Prostate gland (tissue), 2 donors: ENCODE data around the gene ZNF594. TPM values are rescaled to one million over a fixed set of nuclear protein-coding genes. Genes with fewer than 3 reads are reported as not detected.

Experiments used
- DNase-seq: peaks from one replicate; pipeline ENCODE4 v3.0.0-alpha.2; 2019; ENCODE audit warnings: low spot score
- H3K27ac ChIP-seq, 2 donors: fragments of 200-600 bp; sonication (generic); 2 replicates each; pipeline ENCODE4 v1.5.1; 2017 to 2019
- H3K27me3 ChIP-seq: fragments of 200-600 bp; sonication (generic); replicated peaks from 2 replicates; pipeline ENCODE4 v1.5.1; 2019; ENCODE audit not compliant: insufficient read depth
- H3K36me3 ChIP-seq, 2 donors: fragments of 200-600 bp; sonication (generic); 1 replicate in 1 of 2; 2 replicates in 1 of 2; pipeline versions ENCODE4 v1.5.1 to v1.8.1; 2017 to 2019
- H3K4me1 ChIP-seq: fragments of 200-600 bp; sonication (generic); replicated peaks from 2 replicates; pipeline ENCODE4 v1.5.1; 2019
- H3K4me3 ChIP-seq, 2 donors: fragments of 200-600 bp; sonication (generic); 2 replicates each; pipeline ENCODE4 v1.5.1; 2017 to 2019
- H3K9me3 ChIP-seq: fragments of 200-600 bp; sonication (generic); 2 replicates; pipeline ENCODE4 v1.5.1; 2017
- POLR2A ChIP-seq: fragments of 450-650 bp; IDR thresholded peaks from one replicate; pipeline ENCODE4 v1.6.1; 2016; ENCODE audit warnings: antibody characterized with exemption, mild to moderate bottlenecking
- POLR2AphosphoS5 ChIP-seq: sonication (generic); formaldehyde crosslinking; IDR thresholded peaks from one replicate; pipeline ENCODE4 v1.6.1; 2017; ENCODE audit warnings: antibody characterized with exemption
- WGBS: methylation state at CpG from one replicate; pipeline ENCODE4 v1.1.5; 2018; 5-methylcytosine and 5-hydroxymethylcytosine counted together
- intact Hi-C: fragments of 100-400 bp; cut with DNase I; formaldehyde crosslinking; loops from one replicate; pipeline ENCODE4 v1.14.2; 2022
- total RNA-seq, 2 donors: library from RNA; depleted of rRNA; stranded (reverse); fragments of >200 nt; gene quantifications; one replicate each; pipeline ENCODE4 v1.1.0, GENCODE V29; 2016
- TF ChIP-seq, protein P1 (sequence below), 4 experiments: fragments of 200-600 bp in 2 of 4; fragments of 450-650 bp in 2 of 4; sonication (generic) in 2 of 4; IDR thresholded peaks; 1 replicate in 3 of 4; 2 replicates in 1 of 4; pipeline ENCODE4 v1.5.1; 2016 to 2019; ENCODE audit warnings: antibody characterized with exemption in 4 of 4, mild to moderate bottlenecking in 2 of 4, moderate library complexity in 2 of 4

The ZNF594 gene
- total RNA-seq, 2 donors from 2014 or later, result 20.3 to 33.2 TPM

DNA sequence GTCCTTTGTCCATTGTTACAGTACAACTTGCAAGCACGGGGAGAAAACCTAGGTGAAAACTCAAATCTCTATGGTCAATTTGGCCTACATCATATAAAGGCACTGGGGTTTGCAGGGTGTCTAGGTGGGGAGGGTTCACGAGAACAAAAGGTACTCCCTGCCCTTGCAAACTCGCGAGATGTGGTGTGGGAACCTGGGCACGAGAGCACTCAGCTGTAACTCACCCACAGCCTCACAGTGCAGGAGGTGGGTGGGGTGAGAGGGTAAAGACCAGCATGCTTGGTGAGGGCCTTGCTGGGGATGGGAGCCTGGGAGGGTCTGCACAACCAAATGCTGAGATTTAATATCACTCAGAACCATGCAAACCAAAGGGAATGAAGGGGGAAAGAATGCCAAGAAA, 18.4 kb upstream of the ZNF594 start:
- TF ChIP-seq, protein P1, sequence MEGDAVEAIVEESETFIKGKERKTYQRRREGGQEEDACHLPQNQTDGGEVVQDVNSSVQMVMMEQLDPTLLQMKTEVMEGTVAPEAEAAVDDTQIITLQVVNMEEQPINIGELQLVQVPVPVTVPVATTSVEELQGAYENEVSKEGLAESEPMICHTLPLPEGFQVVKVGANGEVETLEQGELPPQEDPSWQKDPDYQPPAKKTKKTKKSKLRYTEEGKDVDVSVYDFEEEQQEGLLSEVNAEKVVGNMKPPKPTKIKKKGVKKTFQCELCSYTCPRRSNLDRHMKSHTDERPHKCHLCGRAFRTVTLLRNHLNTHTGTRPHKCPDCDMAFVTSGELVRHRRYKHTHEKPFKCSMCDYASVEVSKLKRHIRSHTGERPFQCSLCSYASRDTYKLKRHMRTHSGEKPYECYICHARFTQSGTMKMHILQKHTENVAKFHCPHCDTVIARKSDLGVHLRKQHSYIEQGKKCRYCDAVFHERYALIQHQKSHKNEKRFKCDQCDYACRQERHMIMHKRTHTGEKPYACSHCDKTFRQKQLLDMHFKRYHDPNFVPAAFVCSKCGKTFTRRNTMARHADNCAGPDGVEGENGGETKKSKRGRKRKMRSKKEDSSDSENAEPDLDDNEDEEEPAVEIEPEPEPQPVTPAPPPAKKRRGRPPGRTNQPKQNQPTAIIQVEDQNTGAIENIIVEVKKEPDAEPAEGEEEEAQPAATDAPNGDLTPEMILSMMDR (IDR thresholded peaks at IDR 0.05), result no peak
- TF ChIP-seq POLR2A, result no peak
- DNase-seq, result no peak
- H3K27ac ChIP-seq, result no peak overlapping the region
- WGBS, result 92% methylated on average over 5 of the region's 5 CpGs
- H3K36me3 ChIP-seq, result no peaks in the 10 kb centered on the region
- intact Hi-C loops, result no loop called here
- H3K4me1 ChIP-seq, result no peaks in the 10 kb centered on the region
- no peaks in the 10 kb centered on the region for H3K27me3 ChIP-seq
- no peaks in the 10 kb centered on the region for H3K9me3 ChIP-seq
- no peak overlapping the region for H3K4me3 ChIP-seq

DNA sequence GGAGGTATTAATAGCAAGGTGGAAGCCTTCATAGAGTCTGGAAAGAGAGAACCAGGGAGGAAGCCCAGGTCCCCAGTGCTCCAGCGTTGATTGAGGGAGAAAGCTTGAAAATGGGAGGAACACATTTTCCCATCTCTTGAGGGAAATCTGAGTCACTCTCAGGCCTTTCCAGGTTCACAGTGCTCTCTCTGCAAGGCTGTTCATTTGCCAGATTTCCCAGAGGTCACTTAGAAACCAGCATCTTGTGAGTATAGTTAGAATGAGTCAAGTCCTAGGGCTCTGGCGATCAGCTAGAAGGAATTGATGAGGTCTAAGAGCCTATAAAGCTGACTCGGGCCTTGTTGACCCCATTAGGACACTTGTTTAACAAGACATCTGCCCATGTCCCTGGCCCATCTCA, 17.7 kb upstream of the ZNF594 start:
- Histone ChIP-seq H3K4me3 (no peak overlapping the region), H3K9me3 (no peaks in the 10 kb centered on the region), H3K27ac (no peak overlapping the region), H3K36me3 (no peaks in the 10 kb centered on the region), H3K4me1 (no peaks in the 10 kb centered on the region), H3K27me3 (no peaks in the 10 kb centered on the region)
- no peak for TF ChIP-seq POLR2AphosphoS5
- no peak for TF ChIP-seq POLR2A
- TF ChIP-seq, protein P1 (IDR thresholded peaks at IDR 0.05), result no peak
- 80% methylated on average over 3 of the region's 3 CpGs for WGBS
- intact Hi-C loops, result no loop called here
- no peak for DNase-seq

DNA sequence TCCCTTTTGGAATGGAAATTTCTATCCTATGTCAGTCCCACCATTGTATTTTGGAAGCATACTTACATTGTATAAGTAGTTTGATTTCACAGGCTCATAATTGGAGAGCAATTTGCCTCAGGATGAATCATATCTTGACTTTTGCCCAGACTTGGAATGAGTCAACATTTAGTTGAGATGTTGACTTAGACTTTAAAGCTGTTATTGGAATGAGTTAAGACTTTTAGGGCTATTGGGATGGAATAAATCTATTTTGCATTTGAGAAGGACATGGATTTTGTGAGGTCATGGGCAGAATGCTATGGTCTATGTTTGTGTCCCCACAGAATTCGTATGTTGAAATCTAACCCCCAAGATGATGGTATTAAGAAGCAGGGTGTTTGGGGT, 12.2 kb upstream of the ZNF594 start:
- intact Hi-C loops, result no loop called here
- no peaks in the 10 kb centered on the region for H3K27me3 ChIP-seq
- no peak overlapping the region for H3K4me3 ChIP-seq
- no peak overlapping the region for H3K27ac ChIP-seq
- no peaks in the 10 kb centered on the region for H3K4me1 ChIP-seq
- H3K9me3 ChIP-seq, result no peaks in the 10 kb centered on the region
- no peak for TF ChIP-seq POLR2A
- TF ChIP-seq, protein P1 (IDR thresholded peaks at IDR 0.05), result no peak
- TF ChIP-seq POLR2AphosphoS5, result peak; percentile 13
- no peak for DNase-seq
- WGBS, result 93% methylated on average over 1 of the region's 1 CpG
- no peaks in the 10 kb centered on the region for H3K36me3 ChIP-seq

DNA sequence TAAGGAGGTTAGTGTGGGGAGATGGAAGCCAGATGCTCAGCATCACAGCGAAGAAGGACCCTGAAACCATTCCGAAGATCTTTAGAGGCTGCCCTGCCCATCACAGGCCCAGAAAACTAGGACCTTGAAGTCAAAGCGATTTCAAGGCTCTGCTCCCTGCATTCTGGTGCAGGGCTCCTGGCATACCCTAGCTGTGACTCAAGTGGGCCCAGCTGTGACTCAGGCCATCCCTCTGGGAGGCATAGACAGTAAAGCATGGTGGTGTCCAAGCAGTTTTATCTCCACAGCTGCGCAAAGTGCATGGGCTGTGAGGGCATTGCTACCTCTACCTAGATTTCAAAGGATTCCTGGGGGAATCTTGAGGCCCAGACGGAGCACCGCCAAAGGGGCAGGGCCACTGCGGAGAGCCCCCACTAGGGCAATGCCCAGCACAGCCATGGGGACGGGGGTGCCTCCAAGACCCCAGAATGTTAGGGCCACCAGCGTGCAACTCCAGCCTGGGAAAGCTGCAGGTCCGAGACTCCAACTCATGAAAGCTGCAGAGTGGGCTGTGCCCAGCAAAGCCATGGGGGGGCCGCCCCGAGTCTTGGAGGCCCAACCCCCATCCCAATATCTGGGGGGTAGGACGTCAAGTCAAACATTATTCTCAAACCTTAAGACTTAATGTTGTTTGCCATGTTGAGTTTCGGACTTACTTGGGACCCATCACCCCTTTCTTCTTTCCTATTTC, 11.7 kb upstream of the ZNF594 start:
- no peaks in the 10 kb centered on the region for H3K9me3 ChIP-seq
- no peak overlapping the region for H3K4me3 ChIP-seq
- H3K27me3 ChIP-seq, result no peaks in the 10 kb centered on the region
- WGBS, result 94% methylated on average over 14 of the region's 14 CpGs
- TF ChIP-seq, protein P1 (IDR thresholded peaks at IDR 0.05), result no peak
- no peak for TF ChIP-seq POLR2AphosphoS5
- no peak overlapping the region for H3K27ac ChIP-seq
- H3K4me1 ChIP-seq, result no peaks in the 10 kb centered on the region
- DNase-seq, result no peak
- no peaks in the 10 kb centered on the region for H3K36me3 ChIP-seq
- intact Hi-C loops, result no loop called here

DNA sequence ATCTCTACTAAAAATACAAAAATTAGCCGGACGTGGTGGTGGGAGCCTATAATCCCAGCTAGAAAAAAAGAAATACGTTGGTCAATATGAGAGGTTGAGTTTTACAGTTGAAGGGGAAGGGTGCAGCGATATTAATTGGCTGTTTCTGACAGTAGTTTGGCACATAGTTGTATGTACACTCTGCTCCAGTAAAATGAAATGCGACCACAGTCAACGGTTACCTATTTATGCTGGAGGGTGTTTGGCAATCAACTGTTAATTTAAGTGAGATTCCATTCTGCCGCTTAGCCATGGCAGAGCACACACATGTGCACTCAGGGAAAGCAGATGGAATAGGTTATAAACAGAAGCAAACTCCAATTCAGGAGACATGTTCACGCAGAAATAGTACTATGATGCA, 9.3 kb upstream of the ZNF594 start:
- H3K4me1 ChIP-seq, result no peaks in the 10 kb centered on the region
- no peaks in the 10 kb centered on the region for H3K27me3 ChIP-seq
- H3K27ac ChIP-seq, result no peak overlapping the region
- H3K36me3 ChIP-seq, result no peaks in the 10 kb centered on the region
- 48% methylated on average over 8 of the region's 8 CpGs for WGBS
- H3K9me3 ChIP-seq, result no peaks in the 10 kb centered on the region
- intact Hi-C loops, result no loop called here
- DNase-seq, result no peak
- no peak overlapping the region for H3K4me3 ChIP-seq
- TF ChIP-seq POLR2A, result no peak
- no peak for TF ChIP-seq POLR2AphosphoS5
- TF ChIP-seq, protein P1 (IDR thresholded peaks at IDR 0.05), result no peak
